Ascending aorta (tissue), 1 donor: ENCODE results near the gene ANLN. TPM values are rescaled to one million over a fixed set of nuclear protein-coding genes. Genes with fewer than 3 reads are reported as not detected.

Source experiments
- total RNA-seq: library from RNA; depleted of rRNA; stranded (reverse); fragments of >200 nt; gene quantifications from one replicate; pipeline ENCODE4 v1.1.0, GENCODE V29; 2016

ANLN gene
- total RNA-seq, 1 donor from 2014 or later, result 1.8 TPM

Other genes with a start within 250 kb of the ANLN start
- gene EEPD1, start 236.6 kb upstream of the ANLN start, total RNA-seq, result 14.0 TPM